Measurements from ENCODE around the gene CTNNBL1.

The CTNNBL1 gene

DNA sequence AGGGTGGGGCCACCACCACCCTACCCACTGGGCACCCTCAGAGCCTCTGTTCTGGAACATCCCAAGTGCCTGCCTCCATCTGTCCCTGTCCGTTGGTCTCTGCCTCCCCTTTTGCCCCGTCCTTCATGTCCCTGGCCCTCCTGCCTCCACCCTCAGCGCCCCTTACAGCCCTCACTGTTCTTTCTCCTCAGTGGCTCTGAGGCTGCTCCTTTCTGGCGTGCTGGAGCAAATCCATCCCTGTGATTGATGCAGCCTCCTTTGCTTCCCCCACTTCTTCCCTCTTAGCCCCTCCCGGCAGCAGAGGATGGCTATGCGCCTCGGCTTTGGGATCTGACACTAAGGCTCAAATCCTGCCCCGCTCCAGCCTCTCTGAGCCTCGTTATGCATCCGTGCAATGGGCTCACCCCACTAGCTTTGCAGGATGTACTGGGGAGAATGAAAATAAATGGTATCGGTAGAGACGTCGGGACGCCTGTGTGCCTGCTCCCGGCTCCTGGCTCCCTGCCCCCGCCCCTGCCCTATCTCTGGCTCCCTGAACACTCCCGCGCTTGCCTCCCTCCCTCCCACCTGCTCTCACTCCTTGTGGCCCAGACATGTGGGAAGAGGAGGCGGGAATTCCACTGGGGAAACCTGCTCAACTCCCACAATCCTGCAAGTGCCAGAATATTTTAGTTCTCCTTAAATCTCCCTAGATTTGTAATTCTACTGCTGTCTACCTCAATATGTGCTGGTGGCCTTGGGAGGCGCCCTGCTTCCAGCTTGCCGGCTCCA is 222.2 kb downstream of the CTNNBL1 start:
- no peak for DNase-seq (ENCODE audit: low read depth in 2 of 2)

DNA sequence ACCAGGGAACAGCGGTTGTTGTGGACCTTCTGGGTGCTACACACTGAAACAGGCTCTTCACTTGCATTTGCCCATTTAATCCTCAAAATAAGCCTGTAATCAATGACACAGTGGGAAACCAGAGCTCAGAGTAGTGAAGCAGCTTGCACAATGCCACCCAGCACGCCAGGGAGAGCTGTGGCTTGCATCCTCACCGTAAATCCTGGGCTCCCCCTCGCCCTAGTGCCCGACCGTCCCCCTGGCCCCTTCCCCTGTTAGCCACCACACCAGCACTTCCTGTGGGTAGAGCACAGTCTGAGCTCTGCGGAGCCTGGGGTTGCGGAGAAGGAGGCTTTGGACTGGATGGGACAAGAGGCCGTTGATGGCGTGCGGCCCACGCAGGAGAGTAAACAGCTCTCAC is 223.6 kb downstream of the CTNNBL1 start:
- DNase-seq (ENCODE audit: low read depth in 2 of 2) = no peak

DNA sequence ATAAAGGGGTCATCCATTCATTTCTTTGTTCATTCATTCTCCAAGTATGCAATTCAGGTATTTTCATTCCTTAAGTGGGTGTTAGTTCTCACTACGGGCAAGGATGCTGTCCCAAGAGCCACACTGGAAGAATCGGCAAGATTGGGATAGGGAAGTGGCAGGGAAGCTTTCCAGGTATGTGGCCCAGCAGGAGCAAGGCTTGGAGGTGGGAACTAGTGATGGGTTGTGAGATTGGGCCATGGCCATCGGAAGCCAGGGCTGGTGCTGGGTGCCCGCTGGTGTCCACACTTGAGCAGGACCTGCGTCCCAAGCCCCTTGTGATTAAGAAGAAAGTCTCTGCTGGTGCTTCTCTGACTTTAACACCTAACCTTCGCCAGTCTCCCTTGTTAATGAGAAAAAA is 224.2 kb downstream of the CTNNBL1 start:
- DNase-seq (ENCODE audit: low read depth in 2 of 2) = no peak

DNA sequence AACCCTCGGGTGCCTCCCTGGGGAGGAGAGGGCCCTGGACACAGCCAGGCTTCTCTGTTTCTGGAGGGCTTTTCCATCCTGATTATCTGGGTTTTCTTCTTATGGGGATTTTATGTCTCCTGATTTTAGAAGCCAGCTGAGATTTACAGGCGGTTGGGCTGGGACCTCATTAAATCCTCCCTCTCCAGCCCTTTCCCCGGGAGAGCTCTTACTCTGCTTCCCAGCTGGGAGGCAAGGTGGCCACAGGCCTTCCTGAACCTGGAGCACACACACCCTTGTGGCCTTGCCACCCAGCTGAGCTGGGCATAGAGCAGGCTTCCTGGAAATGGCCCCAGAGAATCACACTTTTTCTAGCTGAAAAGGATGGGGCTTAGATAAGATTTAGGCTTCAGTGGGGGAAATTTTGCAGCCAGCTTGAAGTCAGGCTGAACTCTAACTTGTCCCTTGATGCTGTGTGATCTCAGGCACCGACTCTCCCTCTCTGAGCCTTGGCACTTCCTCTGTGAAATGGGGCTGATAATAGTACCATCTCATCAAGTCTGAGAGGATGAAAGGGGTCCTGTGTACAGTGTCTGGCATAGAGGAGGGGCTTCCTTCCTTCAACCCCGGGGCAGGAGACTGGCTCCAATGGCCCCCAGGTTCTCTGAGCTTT is 225.7 kb downstream of the CTNNBL1 start:
- no peak for DNase-seq (ENCODE audit: low read depth in 2 of 2)

DNA sequence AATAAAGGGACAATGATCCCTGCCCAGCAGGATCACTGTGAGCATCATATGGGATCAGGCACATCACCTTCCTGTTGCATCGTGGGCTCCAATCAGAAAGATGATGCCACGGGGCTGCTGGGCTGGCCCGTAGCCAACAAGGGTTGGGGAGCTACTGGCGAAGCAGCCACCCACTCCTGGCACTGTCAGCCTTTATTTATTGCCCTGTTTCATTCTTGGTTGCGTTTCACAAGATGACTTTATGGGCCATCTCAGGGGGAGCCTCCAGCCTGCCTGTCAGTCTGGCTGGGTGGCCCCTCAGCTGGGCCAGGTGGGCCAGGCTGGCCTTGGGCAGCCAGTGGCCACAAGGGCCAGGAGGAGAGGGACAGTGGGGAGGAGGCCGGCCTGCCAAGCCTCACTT is 226.4 kb downstream of the CTNNBL1 start:
- DNase-seq (ENCODE audit: low read depth in 2 of 2) = no peak

DNA sequence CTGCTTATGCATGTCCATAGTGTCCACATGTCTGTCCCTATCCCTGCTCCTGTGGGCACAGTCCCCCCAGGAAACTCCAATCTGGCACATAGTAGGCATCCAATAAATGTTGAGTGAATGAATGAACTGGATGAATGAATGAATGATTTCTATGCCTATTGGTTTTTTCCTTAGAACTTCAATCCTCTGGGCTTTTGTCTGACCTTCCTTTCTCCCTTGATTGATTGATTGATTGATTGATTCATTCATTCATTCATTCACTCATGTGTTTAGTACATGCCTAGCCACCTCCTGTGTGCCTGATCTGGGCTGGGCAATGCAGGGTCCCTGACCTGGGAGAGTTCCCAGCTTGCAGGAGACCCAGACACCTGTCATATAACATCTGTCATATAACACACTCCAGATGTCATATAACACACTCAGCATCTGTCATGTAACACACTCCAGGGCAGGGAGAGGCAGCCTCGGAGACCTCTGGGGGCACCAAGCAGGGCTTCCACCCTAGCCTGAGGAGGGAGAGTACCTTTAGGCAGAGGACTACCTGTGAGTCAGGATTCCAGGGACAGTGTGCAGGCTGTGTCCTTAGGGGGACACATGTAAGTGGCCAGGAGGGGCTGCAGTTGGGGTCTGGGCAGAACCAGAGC is 227.0 kb downstream of the CTNNBL1 start:
- no peak for DNase-seq (ENCODE audit: low read depth in 2 of 2)

DNA sequence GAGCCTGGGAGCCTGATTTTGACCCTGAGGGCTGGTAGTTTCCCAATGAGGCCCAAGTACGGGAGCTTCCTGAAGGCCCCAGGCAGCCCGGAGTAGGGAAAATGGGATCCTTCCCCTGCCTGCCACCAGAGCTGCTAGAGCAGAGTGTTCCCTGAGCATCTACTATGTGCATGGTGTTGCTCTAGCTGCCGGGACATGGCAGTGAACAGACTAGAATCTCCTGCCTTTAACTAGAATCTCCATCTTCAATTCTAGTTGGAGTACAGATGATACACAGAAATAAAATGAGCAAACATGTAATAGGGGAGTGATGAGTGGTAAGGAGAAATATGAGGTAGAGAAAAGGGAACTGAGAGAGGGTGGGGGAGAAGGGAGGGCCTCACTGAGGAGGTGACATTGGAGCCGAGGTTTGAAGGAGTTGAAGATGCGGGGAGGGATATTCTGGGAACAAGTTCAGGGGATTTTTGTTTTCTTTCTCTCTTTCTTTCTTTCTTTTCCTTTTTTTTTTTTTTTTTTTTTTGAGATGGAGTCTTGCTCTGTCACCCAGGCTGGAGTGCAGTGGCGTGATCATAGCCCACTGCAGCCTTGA is 227.6 kb downstream of the CTNNBL1 start:
- DNase-seq (ENCODE audit: low read depth in 2 of 2) = no peak
